ENCODE data around the gene ALK. TPM values are rescaled to one million over a fixed set of nuclear protein-coding genes. Genes with fewer than 3 reads are reported as not detected.

Gene ALK
- total and polyA plus RNA-seq, 2 experiments from 2014 or later: 0.35 TPM; not detected in 1

DNA sequence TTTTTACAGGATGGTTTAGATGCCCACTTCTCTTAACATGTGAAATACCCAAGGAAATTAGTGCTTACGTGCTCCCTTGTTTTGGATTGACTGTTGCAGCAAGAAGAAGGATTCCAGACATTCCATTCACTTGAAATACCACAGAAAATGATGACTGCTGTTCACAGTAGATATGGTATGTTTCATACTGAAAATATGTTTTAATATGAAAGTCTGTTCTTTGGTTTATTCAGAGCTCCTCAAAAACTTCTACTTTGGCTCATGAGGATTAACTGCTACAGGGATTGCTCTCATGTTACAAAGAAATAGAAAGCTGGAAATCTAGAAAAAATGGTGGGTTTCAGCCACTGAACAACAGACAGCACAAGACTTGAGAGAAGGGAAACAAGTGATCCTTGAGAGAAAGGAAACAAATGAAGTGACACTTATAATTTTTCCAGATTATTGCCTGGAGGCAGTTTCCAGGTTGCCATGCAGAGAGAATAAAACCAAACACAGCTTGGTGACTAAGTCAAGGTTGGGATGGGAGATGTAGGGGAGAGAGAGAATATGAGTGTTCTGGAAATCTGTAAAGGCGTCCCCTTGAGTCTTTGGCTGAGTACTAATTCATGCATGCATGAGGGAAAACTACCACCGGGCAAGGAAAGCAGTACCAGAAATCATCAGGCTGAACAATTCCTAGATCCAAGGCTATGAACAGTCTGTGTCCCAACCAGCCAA is 458.0 kb downstream of the ALK start:
- no peaks in the 10 kb centered on the region for H3K36me3 Mint-ChIP-seq (ENCODE audit: low read depth)
- no peaks in the 10 kb centered on the region for H3F3A ChIP-seq (replicated peaks; ENCODE audit: low read depth)
- no peaks in the 10 kb centered on the region for H3K4me1 ChIP-seq (ENCODE audit: insufficient read depth)
- H3K79me2 ChIP-seq (replicated peaks; ENCODE audit: insufficient read depth): no peaks in the 10 kb centered on the region
- H3K9me3 Mint-ChIP-seq: 0 out of 3 replicates have a peak, but pooled peaks cover 3% of the 10 kb centered on the region
- H3K9me2 ChIP-seq (ENCODE audit: insufficient read depth): no peaks in the 10 kb centered on the region; the same call in 1 of the 2 replicates
- no peak overlapping the region; the same call in 1 of the 2 replicates for H3K27ac Mint-ChIP-seq
- TF ChIP-seq, protein P1, sequence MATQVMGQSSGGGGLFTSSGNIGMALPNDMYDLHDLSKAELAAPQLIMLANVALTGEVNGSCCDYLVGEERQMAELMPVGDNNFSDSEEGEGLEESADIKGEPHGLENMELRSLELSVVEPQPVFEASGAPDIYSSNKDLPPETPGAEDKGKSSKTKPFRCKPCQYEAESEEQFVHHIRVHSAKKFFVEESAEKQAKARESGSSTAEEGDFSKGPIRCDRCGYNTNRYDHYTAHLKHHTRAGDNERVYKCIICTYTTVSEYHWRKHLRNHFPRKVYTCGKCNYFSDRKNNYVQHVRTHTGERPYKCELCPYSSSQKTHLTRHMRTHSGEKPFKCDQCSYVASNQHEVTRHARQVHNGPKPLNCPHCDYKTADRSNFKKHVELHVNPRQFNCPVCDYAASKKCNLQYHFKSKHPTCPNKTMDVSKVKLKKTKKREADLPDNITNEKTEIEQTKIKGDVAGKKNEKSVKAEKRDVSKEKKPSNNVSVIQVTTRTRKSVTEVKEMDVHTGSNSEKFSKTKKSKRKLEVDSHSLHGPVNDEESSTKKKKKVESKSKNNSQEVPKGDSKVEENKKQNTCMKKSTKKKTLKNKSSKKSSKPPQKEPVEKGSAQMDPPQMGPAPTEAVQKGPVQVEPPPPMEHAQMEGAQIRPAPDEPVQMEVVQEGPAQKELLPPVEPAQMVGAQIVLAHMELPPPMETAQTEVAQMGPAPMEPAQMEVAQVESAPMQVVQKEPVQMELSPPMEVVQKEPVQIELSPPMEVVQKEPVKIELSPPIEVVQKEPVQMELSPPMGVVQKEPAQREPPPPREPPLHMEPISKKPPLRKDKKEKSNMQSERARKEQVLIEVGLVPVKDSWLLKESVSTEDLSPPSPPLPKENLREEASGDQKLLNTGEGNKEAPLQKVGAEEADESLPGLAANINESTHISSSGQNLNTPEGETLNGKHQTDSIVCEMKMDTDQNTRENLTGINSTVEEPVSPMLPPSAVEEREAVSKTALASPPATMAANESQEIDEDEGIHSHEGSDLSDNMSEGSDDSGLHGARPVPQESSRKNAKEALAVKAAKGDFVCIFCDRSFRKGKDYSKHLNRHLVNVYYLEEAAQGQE (IDR thresholded peaks at IDR 0.05; ENCODE audit: unreplicated experiment): no peak
- TF ChIP-seq EZH2 (IDR thresholded peaks at IDR 0.05; ENCODE audit: low read depth, unreplicated experiment): no peak
- no peak for TF ChIP-seq NANOG (IDR thresholded peaks at IDR 0.05; ENCODE audit: borderline replicate concordance)
- TF ChIP-seq, protein P2, sequence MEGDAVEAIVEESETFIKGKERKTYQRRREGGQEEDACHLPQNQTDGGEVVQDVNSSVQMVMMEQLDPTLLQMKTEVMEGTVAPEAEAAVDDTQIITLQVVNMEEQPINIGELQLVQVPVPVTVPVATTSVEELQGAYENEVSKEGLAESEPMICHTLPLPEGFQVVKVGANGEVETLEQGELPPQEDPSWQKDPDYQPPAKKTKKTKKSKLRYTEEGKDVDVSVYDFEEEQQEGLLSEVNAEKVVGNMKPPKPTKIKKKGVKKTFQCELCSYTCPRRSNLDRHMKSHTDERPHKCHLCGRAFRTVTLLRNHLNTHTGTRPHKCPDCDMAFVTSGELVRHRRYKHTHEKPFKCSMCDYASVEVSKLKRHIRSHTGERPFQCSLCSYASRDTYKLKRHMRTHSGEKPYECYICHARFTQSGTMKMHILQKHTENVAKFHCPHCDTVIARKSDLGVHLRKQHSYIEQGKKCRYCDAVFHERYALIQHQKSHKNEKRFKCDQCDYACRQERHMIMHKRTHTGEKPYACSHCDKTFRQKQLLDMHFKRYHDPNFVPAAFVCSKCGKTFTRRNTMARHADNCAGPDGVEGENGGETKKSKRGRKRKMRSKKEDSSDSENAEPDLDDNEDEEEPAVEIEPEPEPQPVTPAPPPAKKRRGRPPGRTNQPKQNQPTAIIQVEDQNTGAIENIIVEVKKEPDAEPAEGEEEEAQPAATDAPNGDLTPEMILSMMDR (conservative IDR thresholded peaks at IDR 0.05; ENCODE audit: low read depth in 2 of 2): no peak
- TF ChIP-seq ZNF114 (CRISPR knock-in tag; IDR thresholded peaks at IDR 0.05): no peak
- TF ChIP-seq ZNF331 (CRISPR knock-in tag; IDR thresholded peaks at IDR 0.05; ENCODE audit: low read depth): no peak
- no peak for TF ChIP-seq ETS1 (IDR thresholded peaks at IDR 0.05)
- TF ChIP-seq POLR2AphosphoS5 (IDR thresholded peaks at IDR 0.05; ENCODE audit: low read depth): no peak
- no peak for TF ChIP-seq STAT1 (IDR thresholded peaks at IDR 0.05; ENCODE audit: unreplicated experiment)
- no peak for TF ChIP-seq CREB1 (CRISPR knock-in tag; IDR thresholded peaks at IDR 0.05; ENCODE audit: low read depth)
- TF ChIP-seq ZNF462 (CRISPR knock-in tag; IDR thresholded peaks at IDR 0.05): no peak
- TF ChIP-seq JUNB (IDR thresholded peaks at IDR 0.05; ENCODE audit: unreplicated experiment): no peak
- ATAC-seq (no peak), DNase-seq (ENCODE audit: low spot score) (no peak)
- no peaks in the 10 kb centered on the region for H3K27me3 Mint-ChIP-seq (ENCODE audit: insufficient read depth, low read depth, poor library complexity)
- no peaks in the 10 kb centered on the region for H3K27me3 ChIP-seq (ENCODE audit: insufficient read depth)
- no peaks in the 10 kb centered on the region for H4K20me1 ChIP-seq (replicated peaks; ENCODE audit: insufficient read depth)
- H3K4me3 Mint-ChIP-seq: no peak overlapping the region
- H2AFZ ChIP-seq: peak overlapping the region; percentile 0; the same call in 1 of the 2 replicates
- H3K4me1 Mint-ChIP-seq: peaks cover 10% of the 10 kb centered on the region; the same call in 2 of the 3 replicates
- H3K4me2 ChIP-seq: no peak overlapping the region
- H3K27ac ChIP-seq (ENCODE audit: low read depth): no peak overlapping the region
- H3K4me3 ChIP-seq: no peak overlapping the region
- H3K36me3 ChIP-seq (ENCODE audit: insufficient read depth): no peaks in the 10 kb centered on the region
